Stimulated activated CD8-positive, alpha-beta memory T cell treated with anti-CD3 and anti-CD28 coated beads, Interleukin-7, amount 100 ng/mL, for 1 hour (primary cell): ENCODE data around the gene GDF10.

ENCODE experiments used
- DNase-seq, 2 donors: peaks; one replicate each; pipeline ENCODE4 v3.0.0-alpha.2; 2020; ENCODE audit warnings: low read depth in 2 of 2

GDF10 gene

GRCh38 chr10:47334466-47335295, 34.7 kb downstream of the GDF10 start:
- DNase-seq, result no peak

DNA sequence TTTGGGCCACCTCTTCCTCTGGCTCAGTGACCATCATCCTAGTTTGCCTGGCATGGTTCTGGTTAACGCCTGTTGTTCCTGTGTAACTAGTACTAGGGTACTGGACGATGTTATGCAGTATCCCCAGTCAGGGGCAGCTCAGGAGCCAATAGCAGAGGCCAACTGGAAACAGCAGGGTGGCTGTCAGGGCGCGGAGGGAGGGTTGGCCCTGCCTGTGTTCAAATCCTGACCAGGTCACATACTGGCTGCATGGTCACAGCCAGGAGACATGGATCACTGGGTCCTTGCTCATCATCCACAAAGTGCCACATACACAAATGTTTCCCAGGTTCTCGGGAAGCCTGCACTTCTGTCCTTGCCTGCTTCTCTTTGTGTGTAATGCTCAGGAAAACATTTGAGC, 35.9 kb downstream of the GDF10 start:
- no peak for DNase-seq

- DNase-seq, result no peak
These were observed 36.6 kb downstream of the GDF10 start for GRCh38 chr10:47336387-47337134.

DNA sequence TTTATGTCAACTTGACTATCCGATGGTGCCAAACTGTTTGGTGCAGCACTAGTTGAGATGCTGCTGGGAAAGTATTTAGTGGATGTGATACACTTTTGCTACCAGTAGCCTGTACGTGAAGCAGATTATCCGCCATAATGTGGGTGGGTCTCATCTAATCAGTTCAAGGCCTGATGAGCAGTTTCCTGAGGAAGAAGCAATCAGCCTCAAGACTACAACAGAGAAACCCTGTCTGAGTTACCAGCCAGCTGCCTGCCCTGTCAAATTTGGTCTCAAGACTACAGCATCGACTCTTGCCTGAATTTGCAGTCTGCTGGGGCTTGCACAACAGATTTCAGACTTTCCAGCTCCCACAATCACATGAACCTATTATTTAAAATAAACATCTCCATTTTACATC, 37.3 kb downstream of the GDF10 start:
- no peak for DNase-seq

GRCh38 chr10:47339186-47339735, 39.3 kb downstream of the GDF10 start:
- DNase-seq, result no peak

GRCh38 chr10:47339759-47340607, 40.0 kb downstream of the GDF10 start:
- no peak for DNase-seq

- DNase-seq, result peak; percentile 32 to 58
These were observed 40.7 kb downstream of the GDF10 start for GRCh38 chr10:47340608-47341170.

DNA sequence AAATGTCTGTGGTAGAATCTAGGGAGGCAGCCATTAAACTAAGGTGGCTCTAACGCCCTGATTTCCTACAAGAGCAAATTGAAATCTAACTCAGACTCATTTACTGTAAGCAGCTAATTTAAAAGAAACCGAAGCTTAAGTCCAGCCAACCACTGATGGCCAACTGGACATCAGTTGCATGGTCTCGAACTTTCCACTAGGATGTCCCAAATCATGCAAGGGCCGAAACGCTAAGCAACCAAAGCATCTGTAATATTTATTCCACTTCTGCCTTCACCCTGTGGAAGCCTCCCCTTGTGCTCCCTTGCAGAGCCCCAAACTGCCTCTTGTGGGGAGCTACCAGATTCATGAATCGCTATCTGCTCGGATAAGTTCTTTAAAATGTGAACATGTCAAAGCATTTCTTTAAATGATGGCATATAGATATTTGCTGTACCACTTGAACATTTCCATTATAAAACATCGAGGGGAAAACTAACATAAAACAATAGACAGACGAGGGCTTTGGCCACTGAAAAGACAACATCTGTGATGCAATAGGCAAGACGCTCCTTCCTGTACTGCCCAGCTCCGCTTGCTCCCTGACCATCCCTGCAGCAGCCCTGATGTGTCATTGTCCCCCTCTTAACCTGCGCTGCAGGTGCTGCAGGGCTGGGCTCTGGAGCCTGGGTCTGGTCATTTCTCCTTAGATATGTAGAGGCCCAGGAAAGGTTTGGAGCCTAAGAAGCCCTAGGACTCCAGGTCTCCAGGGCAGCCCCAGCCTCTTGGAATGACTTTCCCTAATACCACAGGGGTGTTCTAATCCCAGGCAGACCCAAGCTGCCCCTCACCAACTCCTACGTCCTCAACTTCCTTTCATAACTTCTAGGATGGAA, 45.2 kb downstream of the GDF10 start:
- no peak for DNase-seq

- no peak for DNase-seq
These were observed 46.7 kb downstream of the GDF10 start for GRCh38 chr10:47346581-47347302.

- DNase-seq, result no peak
These were observed 47.3 kb downstream of the GDF10 start for GRCh38 chr10:47347303-47347675.

DNA sequence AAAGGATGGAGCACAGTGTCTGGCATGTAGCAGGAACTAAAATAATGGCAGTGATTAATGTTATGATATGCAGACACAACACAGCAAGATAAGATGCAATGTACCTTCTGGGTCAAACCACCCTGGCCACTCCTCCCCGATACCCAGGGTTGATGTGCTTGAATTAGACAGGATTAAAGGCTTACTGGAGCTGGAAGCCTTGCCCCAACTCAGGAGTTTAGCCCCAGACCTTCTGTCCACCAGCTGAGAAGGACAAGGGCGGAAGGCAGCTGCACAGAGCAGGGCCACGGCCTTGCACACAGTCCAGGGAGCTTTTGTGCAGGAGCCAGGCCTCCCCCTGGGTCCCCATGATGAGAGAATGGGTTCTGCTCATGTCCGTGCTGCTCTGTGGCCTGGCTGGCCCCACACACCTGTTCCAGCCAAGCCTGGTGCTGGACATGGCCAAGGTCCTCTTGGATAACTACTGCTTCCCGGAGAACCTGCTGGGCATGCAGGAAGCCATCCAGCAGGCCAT, 48.2 kb downstream of the GDF10 start, which contains the start of gene RBP3:
RBP3 (plus strand) TSS at position 226 of the 514 bp plus-strand sequence; CDS start at position 348, 122 bp downstream.
- DNase-seq, result no peak

GRCh38 chr10:47348661-47349470, 48.9 kb downstream of the GDF10 start:
- DNase-seq, result no peak

DNA sequence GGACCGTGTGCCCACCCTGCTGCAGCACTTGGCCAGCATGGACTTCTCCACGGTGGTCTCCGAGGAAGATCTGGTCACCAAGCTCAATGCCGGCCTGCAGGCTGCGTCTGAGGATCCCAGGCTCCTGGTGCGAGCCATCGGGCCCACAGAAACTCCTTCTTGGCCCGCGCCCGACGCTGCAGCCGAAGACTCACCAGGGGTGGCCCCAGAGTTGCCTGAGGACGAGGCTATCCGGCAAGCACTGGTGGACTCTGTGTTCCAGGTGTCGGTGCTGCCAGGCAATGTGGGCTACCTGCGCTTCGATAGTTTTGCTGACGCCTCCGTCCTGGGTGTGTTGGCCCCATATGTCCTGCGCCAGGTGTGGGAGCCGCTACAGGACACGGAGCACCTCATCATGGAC, 49.5 kb downstream of the GDF10 start:
- DNase-seq, result no peak

GRCh38 chr10:47349941-47350371, 50.0 kb downstream of the GDF10 start:
- no peak for DNase-seq

DNA sequence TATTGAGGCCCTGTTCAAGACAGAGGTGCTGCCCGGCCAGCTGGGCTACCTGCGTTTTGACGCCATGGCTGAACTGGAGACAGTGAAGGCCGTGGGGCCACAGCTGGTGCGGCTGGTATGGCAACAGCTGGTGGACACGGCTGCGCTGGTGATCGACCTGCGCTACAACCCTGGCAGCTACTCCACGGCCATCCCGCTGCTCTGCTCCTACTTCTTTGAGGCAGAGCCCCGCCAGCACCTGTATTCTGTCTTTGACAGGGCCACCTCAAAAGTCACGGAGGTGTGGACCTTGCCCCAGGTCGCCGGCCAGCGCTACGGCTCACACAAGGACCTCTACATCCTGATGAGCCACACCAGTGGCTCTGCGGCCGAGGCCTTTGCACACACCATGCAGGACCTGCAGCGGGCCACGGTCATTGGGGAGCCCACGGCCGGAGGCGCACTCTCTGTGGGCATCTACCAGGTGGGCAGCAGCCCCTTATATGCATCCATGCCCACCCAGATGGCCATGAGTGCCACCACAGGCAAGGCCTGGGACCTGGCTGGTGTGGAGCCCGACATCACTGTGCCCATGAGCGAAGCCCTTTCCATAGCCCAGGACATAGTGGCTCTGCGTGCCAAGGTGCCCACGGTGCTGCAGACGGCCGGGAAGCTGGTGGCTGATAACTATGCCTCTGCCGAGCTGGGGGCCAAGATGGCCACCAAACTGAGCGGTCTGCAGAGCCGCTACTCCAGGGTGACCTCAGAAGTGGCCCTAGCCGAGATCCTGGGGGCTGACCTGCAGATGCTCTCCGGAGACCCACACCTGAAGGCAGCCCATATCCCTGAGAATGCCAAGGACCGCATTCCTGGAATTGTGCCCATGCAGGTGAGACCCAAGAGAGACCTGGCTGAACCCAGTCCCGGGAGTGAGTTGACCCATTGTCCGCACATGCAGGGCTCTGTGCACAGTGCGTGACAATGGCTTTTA, 51.0 kb downstream of the GDF10 start:
- DNase-seq, result no peak

GRCh38 chr10:47351899-47352815, 52.2 kb downstream of the GDF10 start:
- DNase-seq, result no peak
